Right lobe of liver (tissue), 4 donors: Measurements from ENCODE around the gene DPY19L1.

ENCODE experiments used
- POLR2A ChIP-seq: fragments of 450-650 bp; IDR thresholded peaks from one replicate; pipeline ENCODE4 v1.6.1; 2017; ENCODE audit warnings: antibody characterized with exemption, mild to moderate bottlenecking
- TF ChIP-seq, protein P1 (sequence below), 4 donors: fragments of 200-600 bp in 3 of 4; fragments of 450-650 bp in 1 of 4; IDR thresholded peaks; one replicate each; pipeline versions ENCODE4 v1.5.1 to v1.8.0; 2016 to 2022; ENCODE audit warnings: antibody characterized with exemption in 4 of 4, mild to moderate bottlenecking in 2 of 4
- donor health status: DM: no; HTN: no; CAD: no.
- donor health status: DM: no; HTN: no; CAD: no.
- donor health status: DM: no; HTN: yes; CAD: no.

DNA sequence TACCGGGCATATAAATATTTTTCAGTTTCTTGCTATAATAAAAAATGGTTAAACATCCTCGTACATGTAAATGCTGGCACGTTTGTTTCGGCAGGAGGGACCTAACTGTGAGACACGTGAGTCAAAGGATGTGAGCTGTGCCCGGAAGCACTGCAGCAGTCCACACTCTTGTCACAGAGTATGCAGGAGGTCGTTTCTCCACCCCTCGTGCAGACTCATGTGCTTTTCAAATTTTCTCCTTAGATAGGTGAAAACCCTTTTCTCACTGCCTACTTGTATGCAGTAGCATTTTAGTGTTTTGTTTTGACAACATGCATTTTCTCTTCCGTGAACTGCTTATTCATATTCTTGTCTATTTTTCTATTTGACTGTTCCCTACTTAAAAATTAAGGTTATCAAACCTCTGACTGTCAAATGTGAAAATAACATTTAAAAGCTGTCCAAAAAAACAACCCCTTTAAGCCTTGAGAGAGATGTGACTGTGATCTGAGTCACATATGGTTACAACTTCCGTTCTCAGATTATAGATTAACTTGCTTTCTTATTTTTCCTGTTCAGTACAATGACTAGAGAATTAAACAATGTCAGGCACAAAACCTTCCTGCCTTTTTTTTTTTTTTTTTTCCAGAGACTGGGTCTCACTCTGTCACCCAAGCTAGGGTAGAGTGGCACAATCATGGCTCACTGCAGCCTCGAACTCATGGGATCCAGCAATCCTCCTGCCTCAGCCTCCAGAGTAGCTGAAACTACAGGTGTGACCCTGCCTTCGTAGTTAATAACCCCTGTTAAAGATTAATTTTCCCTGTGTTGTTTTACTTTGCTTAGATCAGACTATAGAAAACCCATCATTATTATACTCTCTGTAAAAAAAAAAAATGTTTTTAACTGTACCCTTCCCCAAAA lies 45.1 kb downstream of the DPY19L1 start:
- TF ChIP-seq, protein P1, sequence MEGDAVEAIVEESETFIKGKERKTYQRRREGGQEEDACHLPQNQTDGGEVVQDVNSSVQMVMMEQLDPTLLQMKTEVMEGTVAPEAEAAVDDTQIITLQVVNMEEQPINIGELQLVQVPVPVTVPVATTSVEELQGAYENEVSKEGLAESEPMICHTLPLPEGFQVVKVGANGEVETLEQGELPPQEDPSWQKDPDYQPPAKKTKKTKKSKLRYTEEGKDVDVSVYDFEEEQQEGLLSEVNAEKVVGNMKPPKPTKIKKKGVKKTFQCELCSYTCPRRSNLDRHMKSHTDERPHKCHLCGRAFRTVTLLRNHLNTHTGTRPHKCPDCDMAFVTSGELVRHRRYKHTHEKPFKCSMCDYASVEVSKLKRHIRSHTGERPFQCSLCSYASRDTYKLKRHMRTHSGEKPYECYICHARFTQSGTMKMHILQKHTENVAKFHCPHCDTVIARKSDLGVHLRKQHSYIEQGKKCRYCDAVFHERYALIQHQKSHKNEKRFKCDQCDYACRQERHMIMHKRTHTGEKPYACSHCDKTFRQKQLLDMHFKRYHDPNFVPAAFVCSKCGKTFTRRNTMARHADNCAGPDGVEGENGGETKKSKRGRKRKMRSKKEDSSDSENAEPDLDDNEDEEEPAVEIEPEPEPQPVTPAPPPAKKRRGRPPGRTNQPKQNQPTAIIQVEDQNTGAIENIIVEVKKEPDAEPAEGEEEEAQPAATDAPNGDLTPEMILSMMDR (IDR thresholded peaks at IDR 0.05) = no peak
- TF ChIP-seq POLR2A = no peak
